HepG2 (cell line): ENCODE results near the gene VARS1. TPM values are rescaled to one million over a fixed set of nuclear protein-coding genes. Genes with fewer than 3 reads are reported as not detected.

Experiments used
- AGO1 ChIP-seq: fragments of 200-400 bp; formaldehyde crosslinking; IDR thresholded peaks from 2 replicates; pipeline ENCODE4 v1.6.1; 2017; ENCODE audit warnings: mild to moderate bottlenecking, low read depth, low read length, moderate library complexity; ENCODE audit not compliant: poor library complexity, severe bottlenecking
- EHMT2 ChIP-seq: fragments of 200-600 bp; sonication (generic); IDR thresholded peaks from 2 replicates; pipeline ENCODE4 v1.7.0; 2017; ENCODE audit warnings: antibody characterized with exemption, low read depth, low read length, borderline replicate concordance
- HNF4G ChIP-seq, 2 experiments: sonication (generic) in 1 of 2; formaldehyde crosslinking in 1 of 2; IDR thresholded peaks; 2 replicates each; pipeline versions ENCODE4 v1.4.0 to v1.6.1; 2011 to 2020; ENCODE audit warnings: borderline replicate concordance in 2 of 2, low read depth in 2 of 2, mild to moderate bottlenecking in 2 of 2, low read length in 1 of 2, missing genetic modification reagents in 1 of 2, moderate library complexity in 1 of 2
- KMT2B ChIP-seq: IDR thresholded peaks from 2 replicates; pipeline ENCODE4 v1.6.1; 2016; ENCODE audit warnings: missing genetic modification reagents, missing compliant biosample characterization
- NFE2 ChIP-seq: sonication (generic); formaldehyde crosslinking; IDR thresholded peaks from 2 replicates; pipeline ENCODE4 v1.4.0; 2020; ENCODE audit warnings: missing genetic modification reagents
- RELA ChIP-seq: sonication (generic); formaldehyde crosslinking; IDR thresholded peaks from 2 replicates; pipeline ENCODE4 v1.4.0; 2020; ENCODE audit warnings: missing genetic modification reagents
- SMARCC2 ChIP-seq: fragments of 450-650 bp; IDR thresholded peaks from 2 replicates; pipeline ENCODE4 v1.6.1; 2017; ENCODE audit warnings: antibody characterized with exemption, mild to moderate bottlenecking
- STAG1 ChIP-seq: sonication (generic); formaldehyde crosslinking; IDR thresholded peaks from 2 replicates; pipeline ENCODE4 v1.4.0; 2020; ENCODE audit warnings: missing genetic modification reagents
- ZNF121 ChIP-seq: sonication (generic); formaldehyde crosslinking; IDR thresholded peaks from 2 replicates; pipeline ENCODE4 v1.5.0; 2020; ENCODE audit warnings: mild to moderate bottlenecking, missing genetic modification reagents
- ZNF317 ChIP-seq: sonication (generic); formaldehyde crosslinking; IDR thresholded peaks from 2 replicates; pipeline ENCODE4 v1.5.0; 2020; ENCODE audit warnings: mild to moderate bottlenecking, missing genetic modification reagents
- ZNF441 ChIP-seq: sonication (generic); formaldehyde crosslinking; IDR thresholded peaks from 2 replicates; pipeline ENCODE4 v1.7.0; 2021; ENCODE audit warnings: missing genetic modification reagents, borderline replicate concordance
- polyA plus RNA-seq, 8 experiments: library from polyadenylated mRNA; depleted of rRNA in 3 of 8; stranded (reverse) in 7 of 8; unstranded in 1 of 8; fragments of >200 nt; fragmentation: Illumina TruSeq in 4 of 8; extraction: Trizol in 4 of 8; gene quantifications; 2 replicates each; pipeline versions ENCODE4 v1.2.1 to v1.2.3, GENCODE V29; 2011 to 2016; ENCODE audit warnings: low read depth in 4 of 8, missing spikeins in 1 of 8, mixed read lengths in 1 of 8; ENCODE audit not compliant: insufficient read depth in 1 of 8
- total RNA-seq, 5 experiments: library from RNA; depleted of rRNA; stranded (reverse); fragments of >200 nt; fragmentation: Illumina TruSeq; extraction: Trizol; gene quantifications; 2 replicates each; pipeline ENCODE4 v1.2.3, GENCODE V29; 2016; ENCODE audit warnings: low read depth in 1 of 5
- TF ChIP-seq, protein P1 (sequence below): IDR thresholded peaks from 2 replicates; pipeline ENCODE4 v1.6.1; 2016; ENCODE audit warnings: missing compliant biosample characterization, missing genetic modification reagents, borderline replicate concordance
- TF ChIP-seq, protein P2 (sequence below), 2 experiments: fragments of 450-650 bp in 1 of 2; sonication (generic) in 1 of 2; formaldehyde crosslinking; IDR thresholded peaks; 2 replicates each; pipeline versions ENCODE4 v1.5.0 to v1.8.0; 2020 to 2022; ENCODE audit warnings: mild to moderate bottlenecking in 1 of 2, missing genetic modification reagents in 1 of 2
- TF ChIP-seq, protein P3 (sequence below): sonication (generic); formaldehyde crosslinking; conservative IDR thresholded peaks from 2 replicates; pipeline ENCODE4 v1.8.0; 2022; ENCODE audit warnings: mild to moderate bottlenecking, moderate library complexity, missing genetic modification reagents
- TF ChIP-seq, protein P4 (sequence below): sonication (generic); formaldehyde crosslinking; IDR thresholded peaks from 2 replicates; pipeline ENCODE4 v1.9.0; 2021; ENCODE audit warnings: mild to moderate bottlenecking, missing genetic modification reagents

The VARS1 gene
- total and polyA plus RNA-seq, 2 of the 13 experiments (the other 11 are each of a cell fraction or from before 2014, with no cell fraction given) = 14.7 to 56.1 TPM

DNA sequence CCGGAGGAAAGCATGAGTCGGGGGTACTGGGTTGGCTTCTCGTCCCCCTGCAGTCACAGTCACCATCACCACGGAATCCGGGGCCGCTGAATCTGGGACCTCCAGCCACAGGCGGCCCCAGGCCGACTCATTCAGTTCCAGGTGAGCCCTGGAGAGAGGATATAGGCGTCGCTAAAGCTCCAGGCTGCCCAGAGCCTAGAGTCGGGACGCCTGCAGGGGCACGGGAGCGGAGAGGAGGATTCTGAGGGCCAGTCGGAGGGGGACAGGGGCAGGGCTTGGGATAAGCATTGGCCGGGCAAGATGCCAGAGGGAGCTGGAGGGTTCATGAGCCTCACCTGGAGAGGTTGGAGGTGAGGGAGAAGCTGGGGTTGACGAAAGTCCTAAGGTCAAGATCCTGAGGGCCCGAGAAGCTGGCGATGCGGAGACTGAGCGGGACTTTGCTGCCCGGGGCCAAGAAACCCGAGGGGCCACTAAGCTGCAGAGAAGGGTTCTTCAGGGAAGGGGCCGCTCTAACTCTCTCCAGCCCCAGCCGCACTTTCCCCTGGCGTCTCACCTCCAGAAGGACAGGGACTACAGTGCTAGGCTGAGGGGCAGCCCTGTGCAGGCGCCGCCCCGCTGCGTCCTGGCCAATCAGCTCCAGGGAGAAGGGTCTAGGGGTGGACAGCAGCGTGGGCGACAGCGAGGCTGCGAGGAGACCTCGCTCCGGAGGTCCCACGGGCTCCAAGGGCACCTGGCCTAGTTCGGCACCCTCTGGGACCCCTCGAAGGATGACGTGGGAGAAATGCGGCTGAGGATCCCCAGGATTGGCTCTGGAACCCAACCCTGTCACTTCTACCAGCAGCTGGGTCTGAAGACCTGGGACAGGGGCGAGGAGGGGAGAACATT, 29.4 kb downstream of the VARS1 start (continued):
- TF ChIP-seq, protein P1, sequence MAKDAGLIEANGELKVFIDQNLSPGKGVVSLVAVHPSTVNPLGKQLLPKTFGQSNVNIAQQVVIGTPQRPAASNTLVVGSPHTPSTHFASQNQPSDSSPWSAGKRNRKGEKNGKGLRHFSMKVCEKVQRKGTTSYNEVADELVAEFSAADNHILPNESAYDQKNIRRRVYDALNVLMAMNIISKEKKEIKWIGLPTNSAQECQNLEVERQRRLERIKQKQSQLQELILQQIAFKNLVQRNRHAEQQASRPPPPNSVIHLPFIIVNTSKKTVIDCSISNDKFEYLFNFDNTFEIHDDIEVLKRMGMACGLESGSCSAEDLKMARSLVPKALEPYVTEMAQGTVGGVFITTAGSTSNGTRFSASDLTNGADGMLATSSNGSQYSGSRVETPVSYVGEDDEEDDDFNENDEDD = peak; percentile 69; the same call in 1 of the 2 replicates
- TF ChIP-seq KMT2B (CRISPR knock-in tag) (0 out of 2 replicates have a peak, but pooled peaks have one; percentile 36), ZNF317 (CRISPR knock-in tag) (peak; percentile 61; the same call in 1 of the 2 replicates), NFE2 (CRISPR knock-in tag) (no peak), EHMT2 (no peak), HNF4G (IDR thresholded peaks at IDR 0.05; ENCODE audit: borderline replicate concordance, low read depth, low read length) (no peak), HNF4G (CRISPR knock-in tag; IDR thresholded peaks at IDR 0.05; ENCODE audit: borderline replicate concordance, low read depth) (no peak), RELA (no peak; the same call in 1 of the 2 replicates), ZNF441 (CRISPR knock-in tag) (peak; percentile 79), STAG1 (CRISPR knock-in tag) (peak; percentile 32; the same call in 1 of the 2 replicates), ZNF121 (CRISPR knock-in tag) (no peak), SMARCC2 (no peak), AGO1 (peak; percentile 67)
- TF ChIP-seq, protein P2, sequence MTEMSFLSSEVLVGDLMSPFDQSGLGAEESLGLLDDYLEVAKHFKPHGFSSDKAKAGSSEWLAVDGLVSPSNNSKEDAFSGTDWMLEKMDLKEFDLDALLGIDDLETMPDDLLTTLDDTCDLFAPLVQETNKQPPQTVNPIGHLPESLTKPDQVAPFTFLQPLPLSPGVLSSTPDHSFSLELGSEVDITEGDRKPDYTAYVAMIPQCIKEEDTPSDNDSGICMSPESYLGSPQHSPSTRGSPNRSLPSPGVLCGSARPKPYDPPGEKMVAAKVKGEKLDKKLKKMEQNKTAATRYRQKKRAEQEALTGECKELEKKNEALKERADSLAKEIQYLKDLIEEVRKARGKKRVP (CRISPR knock-in tag; IDR thresholded peaks at IDR 0.05) = peak in 1 of 2 experiments; percentile 18; a peak in 1 of 4 replicates
- TF ChIP-seq, protein P3, sequence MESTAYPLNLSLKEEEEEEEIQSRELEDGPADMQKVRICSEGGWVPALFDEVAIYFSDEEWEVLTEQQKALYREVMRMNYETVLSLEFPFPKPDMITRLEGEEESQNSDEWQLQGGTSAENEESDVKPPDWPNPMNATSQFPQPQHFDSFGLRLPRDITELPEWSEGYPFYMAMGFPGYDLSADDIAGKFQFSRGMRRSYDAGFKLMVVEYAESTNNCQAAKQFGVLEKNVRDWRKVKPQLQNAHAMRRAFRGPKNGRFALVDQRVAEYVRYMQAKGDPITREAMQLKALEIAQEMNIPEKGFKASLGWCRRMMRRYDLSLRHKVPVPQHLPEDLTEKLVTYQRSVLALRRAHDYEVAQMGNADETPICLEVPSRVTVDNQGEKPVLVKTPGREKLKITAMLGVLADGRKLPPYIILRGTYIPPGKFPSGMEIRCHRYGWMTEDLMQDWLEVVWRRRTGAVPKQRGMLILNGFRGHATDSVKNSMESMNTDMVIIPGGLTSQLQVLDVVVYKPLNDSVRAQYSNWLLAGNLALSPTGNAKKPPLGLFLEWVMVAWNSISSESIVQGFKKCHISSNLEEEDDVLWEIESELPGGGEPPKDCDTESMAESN = 0 out of 2 replicates have a peak, but pooled peaks have one; percentile 82
- TF ChIP-seq, protein P4, sequence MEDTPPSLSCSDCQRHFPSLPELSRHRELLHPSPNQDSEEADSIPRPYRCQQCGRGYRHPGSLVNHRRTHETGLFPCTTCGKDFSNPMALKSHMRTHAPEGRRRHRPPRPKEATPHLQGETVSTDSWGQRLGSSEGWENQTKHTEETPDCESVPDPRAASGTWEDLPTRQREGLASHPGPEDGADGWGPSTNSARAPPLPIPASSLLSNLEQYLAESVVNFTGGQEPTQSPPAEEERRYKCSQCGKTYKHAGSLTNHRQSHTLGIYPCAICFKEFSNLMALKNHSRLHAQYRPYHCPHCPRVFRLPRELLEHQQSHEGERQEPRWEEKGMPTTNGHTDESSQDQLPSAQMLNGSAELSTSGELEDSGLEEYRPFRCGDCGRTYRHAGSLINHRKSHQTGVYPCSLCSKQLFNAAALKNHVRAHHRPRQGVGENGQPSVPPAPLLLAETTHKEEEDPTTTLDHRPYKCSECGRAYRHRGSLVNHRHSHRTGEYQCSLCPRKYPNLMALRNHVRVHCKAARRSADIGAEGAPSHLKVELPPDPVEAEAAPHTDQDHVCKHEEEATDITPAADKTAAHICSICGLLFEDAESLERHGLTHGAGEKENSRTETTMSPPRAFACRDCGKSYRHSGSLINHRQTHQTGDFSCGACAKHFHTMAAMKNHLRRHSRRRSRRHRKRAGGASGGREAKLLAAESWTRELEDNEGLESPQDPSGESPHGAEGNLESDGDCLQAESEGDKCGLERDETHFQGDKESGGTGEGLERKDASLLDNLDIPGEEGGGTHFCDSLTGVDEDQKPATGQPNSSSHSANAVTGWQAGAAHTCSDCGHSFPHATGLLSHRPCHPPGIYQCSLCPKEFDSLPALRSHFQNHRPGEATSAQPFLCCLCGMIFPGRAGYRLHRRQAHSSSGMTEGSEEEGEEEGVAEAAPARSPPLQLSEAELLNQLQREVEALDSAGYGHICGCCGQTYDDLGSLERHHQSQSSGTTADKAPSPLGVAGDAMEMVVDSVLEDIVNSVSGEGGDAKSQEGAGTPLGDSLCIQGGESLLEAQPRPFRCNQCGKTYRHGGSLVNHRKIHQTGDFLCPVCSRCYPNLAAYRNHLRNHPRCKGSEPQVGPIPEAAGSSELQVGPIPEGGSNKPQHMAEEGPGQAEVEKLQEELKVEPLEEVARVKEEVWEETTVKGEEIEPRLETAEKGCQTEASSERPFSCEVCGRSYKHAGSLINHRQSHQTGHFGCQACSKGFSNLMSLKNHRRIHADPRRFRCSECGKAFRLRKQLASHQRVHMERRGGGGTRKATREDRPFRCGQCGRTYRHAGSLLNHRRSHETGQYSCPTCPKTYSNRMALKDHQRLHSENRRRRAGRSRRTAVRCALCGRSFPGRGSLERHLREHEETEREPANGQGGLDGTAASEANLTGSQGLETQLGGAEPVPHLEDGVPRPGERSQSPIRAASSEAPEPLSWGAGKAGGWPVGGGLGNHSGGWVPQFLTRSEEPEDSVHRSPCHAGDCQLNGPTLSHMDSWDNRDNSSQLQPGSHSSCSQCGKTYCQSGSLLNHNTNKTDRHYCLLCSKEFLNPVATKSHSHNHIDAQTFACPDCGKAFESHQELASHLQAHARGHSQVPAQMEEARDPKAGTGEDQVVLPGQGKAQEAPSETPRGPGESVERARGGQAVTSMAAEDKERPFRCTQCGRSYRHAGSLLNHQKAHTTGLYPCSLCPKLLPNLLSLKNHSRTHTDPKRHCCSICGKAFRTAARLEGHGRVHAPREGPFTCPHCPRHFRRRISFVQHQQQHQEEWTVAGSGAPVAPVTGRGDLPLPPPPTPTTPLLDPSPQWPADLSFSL (CRISPR knock-in tag) = no peak
